Calu3 (cell line): ENCODE measurements around the gene SPRY2. TPM values are rescaled to one million over a fixed set of nuclear protein-coding genes. Genes with fewer than 3 reads are reported as not detected.

Source experiments
- BruUV-seq: library from RNA; stranded (reverse); fragments of 400-500 nt; replicated peaks from 2 replicates; lab custom pipeline; 2021; lab: Mats Ljungman, UMichigan
- CTCF ChIA-PET: fragments of 300-600 bp; sonication (Branson Sonifier 250); formaldehyde crosslinking; loops from one replicate; lab custom pipeline; 2022; ENCODE audit warnings: antibody characterized with exemption; lab: Charles Lee
- DNase-seq: peaks from one replicate; pipeline ENCODE4 v3.0.0; 2022
- H3K27ac Mint-ChIP-seq: one replicate; pipeline ENCODE4 v1.8.0; 2022; ENCODE audit warnings: mixed read lengths; ENCODE audit not compliant: unreplicated experiment
- H3K27me3 Mint-ChIP-seq: one replicate; pipeline ENCODE4 v1.8.0; 2022; ENCODE audit warnings: mixed read lengths; ENCODE audit not compliant: unreplicated experiment
- H3K36me3 Mint-ChIP-seq: one replicate; pipeline ENCODE4 v1.8.0; 2022; ENCODE audit warnings: mild to moderate bottlenecking, moderate library complexity, mixed read lengths; ENCODE audit not compliant: insufficient read depth, unreplicated experiment
- H3K4me1 Mint-ChIP-seq: one replicate; pipeline ENCODE4 v1.8.0; 2022; ENCODE audit warnings: mild to moderate bottlenecking, low read depth, mixed read lengths; ENCODE audit not compliant: unreplicated experiment
- H3K4me3 Mint-ChIP-seq: one replicate; pipeline ENCODE4 v1.8.0; 2022; ENCODE audit warnings: mild to moderate bottlenecking, low read depth, moderate library complexity, mixed read lengths; ENCODE audit not compliant: unreplicated experiment
- H3K9me3 Mint-ChIP-seq: one replicate; pipeline ENCODE4 v1.8.0; 2022; ENCODE audit warnings: low read depth, mixed read lengths; ENCODE audit not compliant: unreplicated experiment
- intact Hi-C: fragments of 100-400 bp; cut with micrococcal nuclease; formaldehyde crosslinking; loops from one replicate; pipeline ENCODE4 v1.10.0; 2022; ENCODE audit not compliant: unreplicated experiment
- total RNA-seq: library from RNA; stranded (reverse); gene quantifications from 2 replicates; pipeline ENCODE4 v1.2.3, GENCODE V29; 2022
- TF ChIP-seq, protein P1 (sequence below): fragments of 200-600 bp; IDR thresholded peaks from one replicate; pipeline ENCODE4 v1.8.0; 2022; ENCODE audit warnings: antibody characterized with exemption; ENCODE audit not compliant: unreplicated experiment

Gene SPRY2
- total RNA-seq, 1 experiment from 2014 or later = 13.6 TPM

DNA sequence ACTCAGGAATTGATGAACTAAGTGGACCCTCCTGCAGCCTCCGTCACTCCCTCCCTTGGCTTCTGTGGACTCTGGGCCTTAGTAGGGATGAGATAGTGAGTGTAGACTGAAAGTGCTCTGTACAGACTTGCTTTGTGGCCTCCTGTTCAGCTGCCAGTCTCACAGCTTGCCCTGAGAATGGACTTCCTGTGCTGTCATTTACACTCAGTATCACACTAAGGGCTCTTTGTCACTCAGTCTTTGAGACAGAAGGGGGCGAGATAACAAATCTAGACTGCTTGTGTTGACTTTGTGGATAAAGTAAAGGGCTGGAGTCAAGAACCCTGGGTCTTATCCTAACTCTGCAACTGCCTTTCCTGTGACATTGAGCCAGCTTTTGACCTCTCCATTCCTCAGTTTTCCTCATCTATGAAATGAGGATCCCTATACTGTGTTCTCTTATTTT, 21.0 kb upstream of the SPRY2 start:
- intact Hi-C loops = loop anchor here (1.0 to 5.0 kb wide), 4 partner anchors 20 to 683 kb away; no protein-coding TSS in a partner anchor
- DNase-seq = no peak
- no peak overlapping the region for H3K27ac Mint-ChIP-seq
- no peaks in the 10 kb centered on the region for H3K36me3 Mint-ChIP-seq
- H3K4me3 Mint-ChIP-seq = no peak overlapping the region
- TF ChIP-seq, protein P1, sequence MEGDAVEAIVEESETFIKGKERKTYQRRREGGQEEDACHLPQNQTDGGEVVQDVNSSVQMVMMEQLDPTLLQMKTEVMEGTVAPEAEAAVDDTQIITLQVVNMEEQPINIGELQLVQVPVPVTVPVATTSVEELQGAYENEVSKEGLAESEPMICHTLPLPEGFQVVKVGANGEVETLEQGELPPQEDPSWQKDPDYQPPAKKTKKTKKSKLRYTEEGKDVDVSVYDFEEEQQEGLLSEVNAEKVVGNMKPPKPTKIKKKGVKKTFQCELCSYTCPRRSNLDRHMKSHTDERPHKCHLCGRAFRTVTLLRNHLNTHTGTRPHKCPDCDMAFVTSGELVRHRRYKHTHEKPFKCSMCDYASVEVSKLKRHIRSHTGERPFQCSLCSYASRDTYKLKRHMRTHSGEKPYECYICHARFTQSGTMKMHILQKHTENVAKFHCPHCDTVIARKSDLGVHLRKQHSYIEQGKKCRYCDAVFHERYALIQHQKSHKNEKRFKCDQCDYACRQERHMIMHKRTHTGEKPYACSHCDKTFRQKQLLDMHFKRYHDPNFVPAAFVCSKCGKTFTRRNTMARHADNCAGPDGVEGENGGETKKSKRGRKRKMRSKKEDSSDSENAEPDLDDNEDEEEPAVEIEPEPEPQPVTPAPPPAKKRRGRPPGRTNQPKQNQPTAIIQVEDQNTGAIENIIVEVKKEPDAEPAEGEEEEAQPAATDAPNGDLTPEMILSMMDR = no peak
- no peaks in the 10 kb centered on the region for H3K4me1 Mint-ChIP-seq
- CTCF ChIA-PET = no interaction called here
- H3K9me3 Mint-ChIP-seq = no peaks in the 10 kb centered on the region
- H3K27me3 Mint-ChIP-seq = no peaks in the 10 kb centered on the region
- no TSS peak for BruUV-seq

DNA sequence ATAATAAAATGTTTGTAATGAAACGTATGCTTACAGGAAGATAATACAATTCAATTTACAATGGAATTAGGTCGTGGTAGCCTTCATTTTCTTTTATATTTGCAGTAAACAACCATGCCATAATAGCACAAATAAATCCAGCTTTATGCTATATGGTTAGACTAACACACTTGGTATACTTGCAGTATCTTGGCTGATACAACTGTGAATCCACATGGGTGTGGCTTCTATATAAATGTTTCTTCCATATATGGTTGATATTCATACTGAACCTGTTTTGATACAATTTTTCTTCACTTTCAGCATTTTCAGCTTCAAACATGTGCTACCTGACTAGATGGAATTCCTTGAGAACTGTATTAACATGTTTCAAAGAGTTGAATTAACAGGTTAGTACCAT, 20.4 kb upstream of the SPRY2 start:
- CTCF ChIA-PET = no interaction called here
- no TSS peak for BruUV-seq
- TF ChIP-seq, protein P1 = no peak
- DNase-seq = no peak
- Mint-ChIP-seq H3K27ac (no peak overlapping the region), H3K9me3 (no peaks in the 10 kb centered on the region), H3K4me3 (no peak overlapping the region), H3K27me3 (no peaks in the 10 kb centered on the region), H3K4me1 (no peaks in the 10 kb centered on the region), H3K36me3 (no peaks in the 10 kb centered on the region)
- intact Hi-C loops = loop anchor here (5.0 kb wide), 2 partner anchors 584 to 656 kb away; no protein-coding TSS in a partner anchor

DNA sequence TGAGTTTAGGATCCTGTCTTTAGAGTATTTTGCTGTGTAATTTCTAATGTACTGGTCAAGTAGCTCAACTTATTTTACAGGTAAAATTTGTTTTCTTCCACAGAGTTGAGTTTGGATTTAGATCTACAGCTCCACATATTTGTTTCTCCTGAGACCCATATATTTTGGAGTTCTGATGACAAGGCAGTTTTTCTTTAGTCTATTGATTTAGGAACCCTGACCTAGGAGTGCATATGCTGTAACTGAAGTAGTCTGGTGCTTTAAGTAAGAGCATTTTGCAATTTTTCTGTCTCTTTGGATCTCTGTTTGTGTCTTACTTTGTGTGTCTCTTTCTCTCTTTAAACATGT, 19.5 kb upstream of the SPRY2 start:
- no peak for DNase-seq
- intact Hi-C loops = loop anchor here (5.0 kb wide), 2 partner anchors 583 to 657 kb away; no protein-coding TSS in a partner anchor
- H3K4me1 Mint-ChIP-seq = no peaks in the 10 kb centered on the region
- no peaks in the 10 kb centered on the region for H3K27me3 Mint-ChIP-seq
- CTCF ChIA-PET = no interaction called here
- H3K27ac Mint-ChIP-seq = no peak overlapping the region
- no TSS peak for BruUV-seq
- no peaks in the 10 kb centered on the region for H3K9me3 Mint-ChIP-seq
- H3K36me3 Mint-ChIP-seq = no peaks in the 10 kb centered on the region
- TF ChIP-seq, protein P1 = no peak
- no peak overlapping the region for H3K4me3 Mint-ChIP-seq

DNA sequence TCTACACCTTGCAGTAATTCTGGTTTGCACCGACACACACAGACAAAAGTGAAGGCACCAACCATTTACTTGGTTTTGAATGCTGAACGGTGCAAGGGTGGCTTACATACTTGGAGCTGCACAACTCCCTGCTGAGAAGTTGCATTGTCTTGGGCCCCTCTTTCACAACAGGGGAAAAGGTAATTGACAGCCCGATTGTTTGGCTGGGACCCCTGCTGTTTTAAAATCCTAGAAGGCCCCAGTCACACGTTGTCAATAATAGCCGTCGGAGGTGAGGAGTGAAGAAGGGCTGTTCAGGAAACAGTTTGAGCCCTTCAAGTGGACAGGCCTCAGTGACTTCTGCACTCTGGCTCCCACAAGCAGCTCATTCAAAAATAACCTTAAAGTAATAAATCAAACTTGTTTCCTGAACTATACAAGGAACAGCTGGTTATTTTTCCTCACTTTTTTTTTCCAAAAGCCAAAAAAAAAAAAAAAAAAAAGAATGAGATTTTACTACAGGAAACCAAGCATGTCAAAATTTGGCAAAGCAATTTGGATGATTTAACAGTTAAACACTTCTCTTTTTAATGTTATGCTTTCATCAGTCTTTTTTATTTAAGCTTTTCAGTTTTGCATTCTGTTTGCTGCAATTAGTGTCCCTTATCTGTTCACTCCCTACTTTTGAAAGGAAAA, 19.0 kb upstream of the SPRY2 start:
- CTCF ChIA-PET = no interaction called here
- H3K36me3 Mint-ChIP-seq = no peaks in the 10 kb centered on the region
- no peaks in the 10 kb centered on the region for H3K27me3 Mint-ChIP-seq
- BruUV-seq = no TSS peak
- DNase-seq = no peak
- TF ChIP-seq, protein P1 = no peak
- no peaks in the 10 kb centered on the region for H3K4me1 Mint-ChIP-seq
- intact Hi-C loops = loop anchor here (5.0 kb wide), 2 partner anchors 583 to 657 kb away; no protein-coding TSS in a partner anchor
- H3K27ac Mint-ChIP-seq = no peak overlapping the region
- H3K4me3 Mint-ChIP-seq = no peak overlapping the region
- no peaks in the 10 kb centered on the region for H3K9me3 Mint-ChIP-seq
